ENCODE measurements around the gene SH2D1A.

SH2D1A gene

DNA sequence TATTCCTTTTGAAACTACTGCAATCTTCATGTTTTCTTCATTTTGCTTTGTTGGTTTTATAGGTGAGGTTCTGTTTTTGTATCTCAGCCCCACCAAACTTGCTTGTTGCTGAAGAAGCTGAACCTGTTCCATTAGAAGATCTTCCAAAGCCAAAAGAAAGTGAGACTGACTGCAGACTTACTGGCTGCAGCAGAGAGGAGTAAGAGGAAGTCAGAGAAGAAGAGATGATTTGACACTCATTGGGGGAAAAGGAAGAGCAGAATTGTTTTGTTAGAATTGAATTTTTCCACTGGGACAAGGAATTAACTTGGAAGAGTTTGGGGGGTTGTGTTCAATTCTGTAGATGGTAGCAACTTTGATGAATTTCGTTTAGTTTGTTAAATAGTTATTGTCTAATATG, 10.8 kb upstream of the SH2D1A start:
- 87 to 93% methylated on average over 1 of the region's 1 CpG for WGBS, 2 experiments
- no peaks in the 10 kb centered on the region for H3K9me3 ChIP-seq (ENCODE audit: control insufficient read depth, low read length)
- H3K4me1 ChIP-seq (ENCODE audit: control insufficient read depth, insufficient read depth, low read length): no peaks in the 10 kb centered on the region
- no peaks in the 10 kb centered on the region for H3K27me3 ChIP-seq (ENCODE audit: control insufficient read depth, insufficient read depth, low read length, poor library complexity, severe bottlenecking)
- no peak overlapping the region for H3K27ac ChIP-seq (ENCODE audit: insufficient read depth, low read depth, low read length, poor library complexity, severe bottlenecking)
- no peaks in the 10 kb centered on the region for H3K36me3 ChIP-seq (ENCODE audit: control insufficient read depth, insufficient read depth, low read length)
- H3K4me3 ChIP-seq (ENCODE audit: insufficient read depth, low read depth, low read length): no peak overlapping the region

GRCh38 chrX:124337916-124338315, 8.4 kb upstream of the SH2D1A start:
- Histone ChIP-seq H3K36me3 (ENCODE audit: control insufficient read depth, insufficient read depth, low read length) (no peaks in the 10 kb centered on the region), H3K4me3 (ENCODE audit: insufficient read depth, low read depth, low read length) (no peak overlapping the region), H3K27ac (ENCODE audit: insufficient read depth, low read depth, low read length, poor library complexity, severe bottlenecking) (no peak overlapping the region), H3K27me3 (ENCODE audit: control insufficient read depth, insufficient read depth, low read length, poor library complexity, severe bottlenecking) (no peaks in the 10 kb centered on the region), H3K9me3 (ENCODE audit: control insufficient read depth, low read length) (no peaks in the 10 kb centered on the region), H3K4me1 (ENCODE audit: control insufficient read depth, insufficient read depth, low read length) (no peaks in the 10 kb centered on the region)
- 67 to 86% methylated on average over 1 of the region's 1 CpG for whole genome bisulfite sequencing, 2 experiments

DNA sequence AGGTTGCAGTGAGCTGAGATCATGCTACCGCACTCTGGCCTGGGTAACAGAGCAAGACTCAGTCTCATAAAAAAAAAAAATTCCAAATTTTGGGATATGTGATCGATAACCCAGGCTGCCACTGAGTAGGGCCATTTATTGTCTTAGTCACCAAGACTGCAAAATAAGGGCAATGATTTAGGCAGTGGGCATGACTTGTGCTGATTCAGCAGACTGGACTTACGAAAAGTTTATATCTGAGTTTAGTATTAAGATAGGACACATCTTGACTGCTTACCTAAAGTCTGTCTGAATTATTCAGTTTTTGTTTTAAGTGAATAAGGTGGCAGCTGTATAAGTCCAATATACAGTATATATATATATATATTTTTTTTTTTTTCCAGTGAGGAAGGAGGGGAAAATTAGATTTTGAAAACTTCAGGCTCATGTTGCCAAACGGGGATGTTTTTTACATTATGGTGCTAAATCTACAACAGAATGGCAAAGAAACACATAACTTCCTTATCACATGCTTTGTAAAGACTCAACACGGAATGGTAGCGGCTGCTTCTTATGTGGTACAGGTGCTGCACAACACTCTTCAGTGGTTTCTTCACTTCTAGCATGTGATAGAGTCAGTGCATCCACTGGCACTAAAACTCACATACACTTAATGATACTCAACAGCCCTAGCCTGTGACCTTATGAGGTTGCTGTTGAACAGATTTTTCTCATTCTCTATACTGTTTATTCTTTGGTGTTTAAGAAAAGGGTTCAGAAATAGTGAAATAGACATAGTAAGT, 7.4 kb upstream of the SH2D1A start:
- H3K27me3 ChIP-seq (ENCODE audit: control insufficient read depth, insufficient read depth, low read length, poor library complexity, severe bottlenecking): no peaks in the 10 kb centered on the region
- no peak overlapping the region for H3K4me3 ChIP-seq (ENCODE audit: insufficient read depth, low read depth, low read length)
- 91 to 96% methylated on average over 5 to 6 of the region's 6 CpGs for WGBS, 2 experiments
- H3K4me1 ChIP-seq (ENCODE audit: control insufficient read depth, insufficient read depth, low read length): no peaks in the 10 kb centered on the region
- H3K27ac ChIP-seq (ENCODE audit: insufficient read depth, low read depth, low read length, poor library complexity, severe bottlenecking): no peak overlapping the region
- no peaks in the 10 kb centered on the region for H3K9me3 ChIP-seq (ENCODE audit: control insufficient read depth, low read length)
- no peaks in the 10 kb centered on the region for H3K36me3 ChIP-seq (ENCODE audit: control insufficient read depth, insufficient read depth, low read length)

- Histone ChIP-seq H3K27me3 (ENCODE audit: control insufficient read depth, insufficient read depth, low read length, poor library complexity, severe bottlenecking) (no peaks in the 10 kb centered on the region), H3K4me1 (ENCODE audit: control insufficient read depth, insufficient read depth, low read length) (no peaks in the 10 kb centered on the region), H3K27ac (ENCODE audit: insufficient read depth, low read depth, low read length, poor library complexity, severe bottlenecking) (no peak overlapping the region), H3K4me3 (ENCODE audit: insufficient read depth, low read depth, low read length) (no peak overlapping the region), H3K36me3 (ENCODE audit: control insufficient read depth, insufficient read depth, low read length) (no peaks in the 10 kb centered on the region), H3K9me3 (ENCODE audit: control insufficient read depth, low read length) (no peaks in the 10 kb centered on the region)
- 73 to 76% methylated on average over 4 to 5 of the region's 7 CpGs for WGBS, 2 experiments
Observed at GRCh38 chrX:124341396-124342132, 4.8 kb upstream of the SH2D1A start.

GRCh38 chrX:124342174-124342867, 4.0 kb upstream of the SH2D1A start:
- no peaks in the 10 kb centered on the region for H3K36me3 ChIP-seq (ENCODE audit: control insufficient read depth, insufficient read depth, low read length)
- WGBS, 2 experiments: 94 to 96% methylated on average over 3 to 7 of the region's 7 CpGs

GRCh38 chrX:124343016-124343415, 3.3 kb upstream of the SH2D1A start:
- no peaks in the 10 kb centered on the region for H3K27me3 ChIP-seq (ENCODE audit: control insufficient read depth, insufficient read depth, low read length, poor library complexity, severe bottlenecking)
- no peak overlapping the region for H3K4me3 ChIP-seq (ENCODE audit: insufficient read depth, low read depth, low read length)
- no peaks in the 10 kb centered on the region for H3K9me3 ChIP-seq (ENCODE audit: control insufficient read depth, low read length)
- no peaks in the 10 kb centered on the region for H3K36me3 ChIP-seq (ENCODE audit: control insufficient read depth, insufficient read depth, low read length)
- H3K4me1 ChIP-seq (ENCODE audit: control insufficient read depth, insufficient read depth, low read length): no peaks in the 10 kb centered on the region
- H3K27ac ChIP-seq (ENCODE audit: insufficient read depth, low read depth, low read length, poor library complexity, severe bottlenecking): no peak overlapping the region

More at GRCh38 chrX:124342174-124342867, 4.0 kb upstream of the SH2D1A start:
- no peaks in the 10 kb centered on the region for H3K27me3 ChIP-seq (ENCODE audit: control insufficient read depth, insufficient read depth, low read length, poor library complexity, severe bottlenecking)
- H3K27ac ChIP-seq (ENCODE audit: insufficient read depth, low read depth, low read length, poor library complexity, severe bottlenecking): no peak overlapping the region
- no peaks in the 10 kb centered on the region for H3K4me1 ChIP-seq (ENCODE audit: control insufficient read depth, insufficient read depth, low read length)
- H3K9me3 ChIP-seq (ENCODE audit: control insufficient read depth, low read length): no peaks in the 10 kb centered on the region
- no peak overlapping the region for H3K4me3 ChIP-seq (ENCODE audit: insufficient read depth, low read depth, low read length)

- no peaks in the 10 kb centered on the region for H3K36me3 ChIP-seq (ENCODE audit: control insufficient read depth, insufficient read depth, low read length)
- H3K27ac ChIP-seq (ENCODE audit: insufficient read depth, low read depth, low read length, poor library complexity, severe bottlenecking): no peak overlapping the region
- no peaks in the 10 kb centered on the region for H3K4me1 ChIP-seq (ENCODE audit: control insufficient read depth, insufficient read depth, low read length)
- H3K9me3 ChIP-seq (ENCODE audit: control insufficient read depth, low read length): no peaks in the 10 kb centered on the region
- 86 to 92% methylated on average over 2 to 3 of the region's 4 CpGs for WGBS, 2 experiments
- H3K27me3 ChIP-seq (ENCODE audit: control insufficient read depth, insufficient read depth, low read length, poor library complexity, severe bottlenecking): no peaks in the 10 kb centered on the region
- H3K4me3 ChIP-seq (ENCODE audit: insufficient read depth, low read depth, low read length): no peak overlapping the region
Observed at GRCh38 chrX:124344246-124344645, 2.1 kb upstream of the SH2D1A start.

DNA sequence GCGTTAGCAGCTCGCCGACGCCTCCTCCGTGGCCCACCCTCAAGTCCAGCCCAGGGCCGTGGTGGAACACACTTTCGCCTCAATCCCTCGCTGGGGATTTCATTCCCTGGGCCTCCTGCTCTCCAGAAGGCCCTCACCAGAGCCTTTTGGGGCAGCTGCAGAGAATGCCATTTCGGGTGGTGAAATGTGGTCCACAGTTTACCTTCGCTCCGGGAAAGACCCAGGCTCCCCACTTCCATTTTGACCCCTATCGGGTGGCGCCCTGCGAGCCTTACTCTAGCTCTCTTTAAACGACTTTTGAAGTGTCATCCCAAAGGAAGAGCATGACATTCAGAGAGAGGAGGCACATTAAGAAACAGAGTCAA, 496 bp downstream of the SH2D1A start:
- Histone ChIP-seq H3K36me3 (ENCODE audit: control insufficient read depth, insufficient read depth, low read length) (no peaks in the 10 kb centered on the region), H3K27me3 (ENCODE audit: control insufficient read depth, insufficient read depth, low read length, poor library complexity, severe bottlenecking) (no peaks in the 10 kb centered on the region), H3K4me1 (ENCODE audit: control insufficient read depth, insufficient read depth, low read length) (no peaks in the 10 kb centered on the region), H3K4me3 (ENCODE audit: insufficient read depth, low read depth, low read length) (no peak overlapping the region), H3K27ac (ENCODE audit: insufficient read depth, low read depth, low read length, poor library complexity, severe bottlenecking) (no peak overlapping the region), H3K9me3 (ENCODE audit: control insufficient read depth, low read length) (no peaks in the 10 kb centered on the region)
- WGBS, 2 experiments: 92 to 96% methylated on average over 15 of the region's 15 CpGs

- H3K36me3 ChIP-seq (ENCODE audit: control insufficient read depth, insufficient read depth, low read length): no peaks in the 10 kb centered on the region
- H3K4me1 ChIP-seq (ENCODE audit: control insufficient read depth, insufficient read depth, low read length): no peaks in the 10 kb centered on the region
- no peak overlapping the region for H3K27ac ChIP-seq (ENCODE audit: insufficient read depth, low read depth, low read length, poor library complexity, severe bottlenecking)
- no peaks in the 10 kb centered on the region for H3K9me3 ChIP-seq (ENCODE audit: control insufficient read depth, low read length)
- H3K4me3 ChIP-seq (ENCODE audit: insufficient read depth, low read depth, low read length): no peak overlapping the region
- H3K27me3 ChIP-seq (ENCODE audit: control insufficient read depth, insufficient read depth, low read length, poor library complexity, severe bottlenecking): no peaks in the 10 kb centered on the region
- WGBS, 2 experiments: 72 to 80% methylated on average over 5 of the region's 5 CpGs
Observed at GRCh38 chrX:124347242-124347641, 879 bp downstream of the SH2D1A start.

DNA sequence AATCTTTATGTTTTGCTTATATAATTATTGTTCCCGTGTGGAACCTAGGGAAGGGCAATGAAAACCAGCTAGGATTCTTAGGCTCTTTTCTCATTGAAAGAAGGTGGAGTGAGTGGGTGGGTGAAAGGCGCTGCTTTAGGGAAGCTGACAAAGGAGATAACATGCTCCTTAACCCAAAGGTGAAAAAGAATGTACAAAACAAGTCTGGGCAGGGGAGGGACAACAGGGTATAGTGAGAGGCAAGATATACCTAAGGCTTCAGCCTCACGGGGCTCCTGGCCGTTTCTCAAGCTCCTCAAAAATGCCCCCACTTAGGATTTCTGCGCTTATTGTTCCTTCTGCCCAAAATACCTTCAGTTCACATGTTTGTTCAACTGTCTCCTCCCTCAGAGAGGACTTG, 1.8 kb downstream of the SH2D1A start:
- no peak overlapping the region for H3K4me3 ChIP-seq (ENCODE audit: insufficient read depth, low read depth, low read length)
- 65 to 72% methylated on average over 5 of the region's 5 CpGs for WGBS, 2 experiments

More for the DNA sequence above, 1.8 kb downstream of the SH2D1A start:
- Histone ChIP-seq H3K9me3 (ENCODE audit: control insufficient read depth, low read length) (no peaks in the 10 kb centered on the region), H3K27me3 (ENCODE audit: control insufficient read depth, insufficient read depth, low read length, poor library complexity, severe bottlenecking) (no peaks in the 10 kb centered on the region), H3K27ac (ENCODE audit: insufficient read depth, low read depth, low read length, poor library complexity, severe bottlenecking) (no peak overlapping the region), H3K4me1 (ENCODE audit: control insufficient read depth, insufficient read depth, low read length) (no peaks in the 10 kb centered on the region), H3K36me3 (ENCODE audit: control insufficient read depth, insufficient read depth, low read length) (no peaks in the 10 kb centered on the region)
